ENCODE measurements around the gene KIF25.

Gene KIF25

DNA sequence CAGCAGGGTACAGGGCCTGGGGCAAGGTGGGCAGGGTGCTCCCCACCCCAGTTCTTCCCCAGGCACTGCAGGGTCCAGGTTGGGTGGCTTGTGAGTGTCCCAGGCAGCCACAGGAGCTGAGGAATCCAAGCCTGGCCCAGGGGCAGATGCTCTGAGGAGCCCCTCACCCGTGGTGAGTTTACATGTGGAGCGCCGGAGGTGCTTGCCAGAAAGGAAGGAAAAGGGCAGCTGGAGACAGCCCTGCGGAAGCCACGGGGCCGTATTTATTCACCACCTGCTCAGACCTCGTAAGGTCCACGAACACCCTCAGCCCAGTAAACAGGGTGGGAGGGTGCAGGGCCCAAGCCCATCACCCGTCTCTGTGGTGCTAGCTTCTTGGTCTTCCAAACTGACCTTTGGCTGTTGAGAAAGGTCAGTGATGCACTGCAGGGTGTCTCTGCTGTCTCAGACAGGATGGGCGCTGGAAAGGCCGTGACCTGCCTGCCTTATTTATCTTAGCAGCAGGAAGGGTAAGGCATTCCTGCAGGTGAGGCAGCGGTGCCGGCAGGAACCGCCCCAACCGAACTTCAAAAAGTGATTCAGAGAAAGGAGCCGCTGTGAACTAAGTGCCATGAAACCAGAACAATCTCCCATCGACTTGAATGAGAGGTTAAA is 85.5 kb downstream of the KIF25 start:
- no peak for TF ChIP-seq YY1 (IDR thresholded peaks at IDR 0.05; ENCODE audit: low read depth)
- TF ChIP-seq, protein P1, sequence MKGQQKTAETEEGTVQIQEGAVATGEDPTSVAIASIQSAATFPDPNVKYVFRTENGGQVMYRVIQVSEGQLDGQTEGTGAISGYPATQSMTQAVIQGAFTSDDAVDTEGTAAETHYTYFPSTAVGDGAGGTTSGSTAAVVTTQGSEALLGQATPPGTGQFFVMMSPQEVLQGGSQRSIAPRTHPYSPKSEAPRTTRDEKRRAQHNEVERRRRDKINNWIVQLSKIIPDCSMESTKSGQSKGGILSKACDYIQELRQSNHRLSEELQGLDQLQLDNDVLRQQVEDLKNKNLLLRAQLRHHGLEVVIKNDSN (IDR thresholded peaks at IDR 0.05) = no peak
- TF ChIP-seq CREB1 (IDR thresholded peaks at IDR 0.05; ENCODE audit: low read depth) = no peak
- TF ChIP-seq EP300 (IDR thresholded peaks at IDR 0.05; ENCODE audit: borderline replicate concordance) = no peak
- no peak for TF ChIP-seq CEBPB (IDR thresholded peaks at IDR 0.05)
- no peak for TF ChIP-seq ZBTB7A (IDR thresholded peaks at IDR 0.05; ENCODE audit: low read depth)
- TF ChIP-seq RAD21 (IDR thresholded peaks at IDR 0.05; ENCODE audit: low read depth) = no peak
- no peak for TF ChIP-seq EGR1 (IDR thresholded peaks at IDR 0.05)
- no peak for TF ChIP-seq TCF12 (IDR thresholded peaks at IDR 0.05; ENCODE audit: low read depth)
- no peak for TF ChIP-seq TAF1 (IDR thresholded peaks at IDR 0.05; ENCODE audit: low read depth)
- TF ChIP-seq REST (IDR thresholded peaks at IDR 0.05; ENCODE audit: low read depth) = no peak
- no peak for TF ChIP-seq TEAD4 (IDR thresholded peaks at IDR 0.05)
- TF ChIP-seq, protein P2, sequence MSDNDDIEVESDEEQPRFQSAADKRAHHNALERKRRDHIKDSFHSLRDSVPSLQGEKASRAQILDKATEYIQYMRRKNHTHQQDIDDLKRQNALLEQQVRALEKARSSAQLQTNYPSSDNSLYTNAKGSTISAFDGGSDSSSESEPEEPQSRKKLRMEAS (IDR thresholded peaks at IDR 0.05) = no peak
- TF ChIP-seq NFIC (IDR thresholded peaks at IDR 0.05) = no peak
- TF ChIP-seq FOXM1 (IDR thresholded peaks at IDR 0.05; ENCODE audit: borderline replicate concordance, low read depth) = no peak

DNA sequence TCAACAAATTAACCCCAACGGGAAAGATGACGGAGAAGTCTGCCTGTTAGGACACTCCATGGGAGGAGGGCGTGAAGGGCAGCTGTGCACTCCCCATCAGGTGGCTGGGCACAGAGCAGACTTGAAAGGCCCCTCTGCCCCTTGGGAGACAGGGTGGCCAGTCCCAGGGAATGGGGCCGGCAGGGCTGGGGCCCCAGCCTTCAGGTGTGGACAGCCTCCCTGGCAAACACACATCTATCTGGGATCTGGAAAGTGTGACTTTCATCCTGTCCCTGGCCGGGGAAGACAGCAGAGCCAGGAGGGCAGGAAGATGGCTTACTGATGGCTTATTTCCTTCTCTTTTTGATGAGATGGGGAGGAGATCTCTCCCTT is 86.0 kb downstream of the KIF25 start:
- TF ChIP-seq EP300 (IDR thresholded peaks at IDR 0.05; ENCODE audit: borderline replicate concordance) (no peak), CEBPB (IDR thresholded peaks at IDR 0.05) (no peak), FOXM1 (IDR thresholded peaks at IDR 0.05; ENCODE audit: borderline replicate concordance, low read depth) (no peak), EGR1 (IDR thresholded peaks at IDR 0.05) (no peak), RAD21 (IDR thresholded peaks at IDR 0.05; ENCODE audit: low read depth) (no peak), YY1 (IDR thresholded peaks at IDR 0.05; ENCODE audit: low read depth) (no peak), ZBTB7A (IDR thresholded peaks at IDR 0.05; ENCODE audit: low read depth) (no peak), REST (IDR thresholded peaks at IDR 0.05; ENCODE audit: low read depth) (no peak), TEAD4 (IDR thresholded peaks at IDR 0.05) (no peak)
- TF ChIP-seq, protein P1 (IDR thresholded peaks at IDR 0.05) = no peak

DNA sequence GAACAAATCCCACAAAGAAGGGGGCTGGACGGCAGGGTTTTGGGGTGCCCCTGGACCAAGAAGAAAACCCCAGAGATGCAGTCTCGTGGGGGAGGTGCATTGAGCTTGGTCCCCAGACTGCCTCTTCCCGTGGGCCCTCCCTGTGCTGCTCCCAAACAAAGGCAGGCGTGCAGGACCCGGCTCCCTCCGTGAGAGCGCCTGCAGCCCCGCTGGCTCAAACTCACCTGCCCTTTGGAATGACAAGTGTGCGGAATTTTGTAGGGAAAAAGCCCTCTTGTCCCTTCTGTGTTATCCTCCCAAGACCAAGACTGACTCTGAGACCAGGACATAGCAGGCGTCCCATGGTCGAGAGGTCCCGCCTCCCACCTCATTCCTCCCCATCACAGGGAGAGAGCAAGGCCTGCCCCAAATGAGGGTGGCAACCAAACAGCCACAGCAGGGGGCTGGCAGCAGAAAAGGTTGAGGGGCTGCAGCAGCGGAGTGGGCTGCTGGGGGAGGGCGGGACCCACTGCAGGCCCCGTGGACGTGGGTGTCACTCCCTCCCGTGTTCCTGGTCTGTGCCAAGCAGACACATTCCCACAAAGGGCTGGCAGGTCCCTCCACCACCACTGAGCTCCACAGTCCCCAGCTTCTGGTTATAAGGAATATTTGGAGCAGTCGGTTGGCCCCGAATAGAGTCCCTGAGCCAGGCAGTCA is 87.1 kb downstream of the KIF25 start:
- TF ChIP-seq YY1 (IDR thresholded peaks at IDR 0.05; ENCODE audit: low read depth) = no peak
- no peak for TF ChIP-seq EP300 (IDR thresholded peaks at IDR 0.05; ENCODE audit: borderline replicate concordance)
- TF ChIP-seq FOXM1 (IDR thresholded peaks at IDR 0.05; ENCODE audit: borderline replicate concordance, low read depth) = no peak
- no peak for TF ChIP-seq TCF12 (IDR thresholded peaks at IDR 0.05; ENCODE audit: low read depth)
- TF ChIP-seq CREB1 (IDR thresholded peaks at IDR 0.05; ENCODE audit: low read depth) = no peak

DNA sequence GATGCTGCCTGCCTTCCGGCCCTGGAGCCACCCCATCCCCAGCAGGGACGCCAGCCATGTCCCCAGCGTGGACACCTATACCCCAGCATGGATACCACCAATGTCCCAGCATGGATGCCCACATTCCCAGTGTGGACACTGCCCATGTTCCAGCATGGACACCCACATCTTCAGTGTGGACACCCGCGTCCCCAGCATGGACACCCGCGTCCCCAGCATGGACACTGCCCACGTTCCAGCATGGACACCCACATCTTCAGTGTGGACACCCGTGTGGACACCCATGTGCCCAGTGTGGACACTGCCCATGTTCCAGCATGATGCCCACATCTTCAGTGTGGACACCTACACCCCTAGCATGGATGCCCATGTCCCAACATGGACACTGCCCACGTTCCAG is 88.6 kb downstream of the KIF25 start:
- TF ChIP-seq CEBPB (IDR thresholded peaks at IDR 0.05) (no peak), YY1 (IDR thresholded peaks at IDR 0.05; ENCODE audit: low read depth) (no peak), EGR1 (IDR thresholded peaks at IDR 0.05) (no peak), TCF12 (IDR thresholded peaks at IDR 0.05; ENCODE audit: low read depth) (no peak), TAF1 (IDR thresholded peaks at IDR 0.05; ENCODE audit: low read depth) (no peak), TEAD4 (IDR thresholded peaks at IDR 0.05) (no peak), FOXM1 (IDR thresholded peaks at IDR 0.05; ENCODE audit: borderline replicate concordance, low read depth) (no peak), REST (IDR thresholded peaks at IDR 0.05; ENCODE audit: low read depth) (no peak), NFIC (IDR thresholded peaks at IDR 0.05) (no peak), ZBTB7A (IDR thresholded peaks at IDR 0.05; ENCODE audit: low read depth) (no peak), RAD21 (IDR thresholded peaks at IDR 0.05; ENCODE audit: low read depth) (no peak), EP300 (IDR thresholded peaks at IDR 0.05; ENCODE audit: borderline replicate concordance) (no peak), CREB1 (IDR thresholded peaks at IDR 0.05; ENCODE audit: low read depth) (no peak)
- TF ChIP-seq, protein P2 (IDR thresholded peaks at IDR 0.05) = no peak
- TF ChIP-seq, protein P1 (IDR thresholded peaks at IDR 0.05) = no peak

Measured in Ishikawa (cell line).